22Rv1 (cell line): ENCODE data around the gene SLC13A3.

Experiments used
- CTCF ChIP-seq: fragments of 450-650 bp; IDR thresholded peaks from 2 replicates; pipeline ENCODE4 v1.5.1; 2017; ENCODE audit warnings: mild to moderate bottlenecking
- ZFX ChIP-seq: fragments of 450-650 bp; IDR thresholded peaks from 2 replicates; pipeline ENCODE4 v1.6.1; 2017; ENCODE audit warnings: antibody characterized with exemption, borderline replicate concordance

- TF ChIP-seq CTCF (no peak), ZFX (no peak)
Observed at GRCh38 chr20:46555370-46555956, 95.8 kb downstream of the SLC13A3 start.
